Immature natural killer cell (primary cell): ENCODE measurements around the gene BANF2. TPM values are rescaled to one million over a fixed set of nuclear protein-coding genes. Genes with fewer than 3 reads are reported as not detected.
"Not testable (repeated sequence)": the region's sequence is repeated elsewhere in the genome, so short reads cannot be mapped to it uniquely, and the experiment has no call there.

Experiments
- DNase-seq, 3 donors: peaks; one replicate each; pipeline ENCODE4 v3.0.0; 2022; ENCODE audit warnings: mixed read lengths in 1 of 3
- H3K27ac Mint-ChIP-seq, 6 donors: one replicate each; pipeline ENCODE4 v1.8.0; 2020; ENCODE audit warnings: mixed read lengths in 6 of 6, mild to moderate bottlenecking in 5 of 6, inconsistent platforms in 4 of 6, moderate library complexity in 3 of 6
- H3K27me3 Mint-ChIP-seq, 3 donors: one replicate each; pipeline ENCODE4 v1.8.0; 2020 to 2021; ENCODE audit warnings: low read depth in 3 of 3, mild to moderate bottlenecking in 3 of 3, mixed read lengths in 3 of 3, moderate library complexity in 3 of 3, inconsistent platforms in 1 of 3
- H3K36me3 Mint-ChIP-seq, 3 donors: one replicate each; pipeline ENCODE4 v1.8.0; 2020; ENCODE audit warnings: mixed read lengths in 3 of 3, inconsistent platforms in 2 of 3, mild to moderate bottlenecking in 2 of 3
- H3K4me1 Mint-ChIP-seq, 2 donors: one replicate each; pipeline ENCODE4 v1.8.0; 2020; ENCODE audit warnings: inconsistent platforms in 2 of 2, mild to moderate bottlenecking in 2 of 2, mixed read lengths in 2 of 2, moderate library complexity in 1 of 2
- H3K4me3 Mint-ChIP-seq, 5 donors: one replicate each; pipeline ENCODE4 v1.8.0; 2020; ENCODE audit warnings: mild to moderate bottlenecking in 5 of 5, mixed read lengths in 5 of 5, inconsistent platforms in 3 of 5, moderate library complexity in 3 of 5
- H3K9me3 Mint-ChIP-seq, 6 donors: one replicate each; pipeline ENCODE4 v1.8.0; 2020; ENCODE audit warnings: mild to moderate bottlenecking in 6 of 6, mixed read lengths in 6 of 6, inconsistent platforms in 4 of 6, moderate library complexity in 3 of 6
- polyA plus RNA-seq, 3 donors: library from polyadenylated mRNA; unstranded; fragments of 300-500 nt; fragmentation: Illumina TruSeq; gene quantifications; one replicate each; pipeline ENCODE4 v1.2.3, GENCODE V29; 2021

The BANF2 gene
- polyA plus RNA-seq, 3 donors from 2014 or later, result not detected

GRCh38 chr20:17765584-17765983 is 65.8 kb downstream of the BANF2 start:
- H3K4me1 Mint-ChIP-seq, result no peaks in the 10 kb centered on the region
- no peak overlapping the region for H3K4me3 Mint-ChIP-seq
- H3K27me3 Mint-ChIP-seq, result peaks cover 0 to 2% (median 2%) of the 10 kb centered on the region in 3 donors
- H3K36me3 Mint-ChIP-seq, result no peaks in the 10 kb centered on the region
- H3K27ac Mint-ChIP-seq, result no peak overlapping the region
- no peak for DNase-seq
- no peaks in the 10 kb centered on the region for H3K9me3 Mint-ChIP-seq

GRCh38 chr20:17766226-17766625 is 66.5 kb downstream of the BANF2 start:
- no peaks in the 10 kb centered on the region for H3K9me3 Mint-ChIP-seq
- peaks cover 0 to 2% (median 2%) of the 10 kb centered on the region in 3 donors for H3K27me3 Mint-ChIP-seq
- H3K36me3 Mint-ChIP-seq, result no peaks in the 10 kb centered on the region
- no peaks in the 10 kb centered on the region for H3K4me1 Mint-ChIP-seq
- no peak overlapping the region for H3K27ac Mint-ChIP-seq
- no peak for DNase-seq
- H3K4me3 Mint-ChIP-seq, result no peak overlapping the region

- Mint-ChIP-seq H3K9me3 (no peaks in the 10 kb centered on the region), H3K36me3 (no peaks in the 10 kb centered on the region), H3K4me3 (no peak overlapping the region), H3K4me1 (no peaks in the 10 kb centered on the region), H3K27me3 (peaks cover 0 to 5% (median 2%) of the 10 kb centered on the region in 3 donors), H3K27ac (no peak overlapping the region)
- DNase-seq, result no peak
These were observed 67.9 kb downstream of the BANF2 start for GRCh38 chr20:17767624-17768023.

GRCh38 chr20:17768271-17768670 is 68.5 kb downstream of the BANF2 start:
- H3K36me3 Mint-ChIP-seq, result no peaks in the 10 kb centered on the region
- no peaks in the 10 kb centered on the region for H3K9me3 Mint-ChIP-seq
- no peak for DNase-seq
- H3K4me1 Mint-ChIP-seq, result no peaks in the 10 kb centered on the region
- peaks cover 0 to 5% (median 2%) of the 10 kb centered on the region in 3 donors for H3K27me3 Mint-ChIP-seq
- no peak overlapping the region for H3K27ac Mint-ChIP-seq
- no peak overlapping the region for H3K4me3 Mint-ChIP-seq

GRCh38 chr20:17769716-17770115 is 70.0 kb downstream of the BANF2 start:
- H3K27ac Mint-ChIP-seq, H3K4me3 Mint-ChIP-seq, H3K9me3 Mint-ChIP-seq, DNase-seq, H3K4me1 Mint-ChIP-seq, H3K27me3 Mint-ChIP-seq, H3K36me3 Mint-ChIP-seq: not testable (repeated sequence)

GRCh38 chr20:17771206-17772004 is 71.6 kb downstream of the BANF2 start:
- no peak overlapping the region for H3K4me3 Mint-ChIP-seq
- H3K27me3 Mint-ChIP-seq, result peaks cover 0 to 8% (median 1%) of the 10 kb centered on the region in 3 donors
- H3K4me1 Mint-ChIP-seq, result no peaks in the 10 kb centered on the region
- H3K36me3 Mint-ChIP-seq, result no peaks in the 10 kb centered on the region
- peaks cover 0 to 3% (median 0%) of the 10 kb centered on the region in 6 donors for H3K9me3 Mint-ChIP-seq
- DNase-seq, result no peak
- no peak overlapping the region for H3K27ac Mint-ChIP-seq

GRCh38 chr20:17772005-17772343 is 72.2 kb downstream of the BANF2 start:
- H3K27ac Mint-ChIP-seq, result no peak overlapping the region
- no peaks in the 10 kb centered on the region for H3K36me3 Mint-ChIP-seq
- H3K9me3 Mint-ChIP-seq, result peaks cover 0 to 3% (median 0%) of the 10 kb centered on the region in 6 donors
- H3K4me1 Mint-ChIP-seq, result no peaks in the 10 kb centered on the region
- peaks cover 0 to 8% (median 1%) of the 10 kb centered on the region in 3 donors for H3K27me3 Mint-ChIP-seq
- H3K4me3 Mint-ChIP-seq, result no peak overlapping the region
- DNase-seq, result no peak

GRCh38 chr20:17773619-17774018 is 73.9 kb downstream of the BANF2 start:
- Mint-ChIP-seq H3K4me3 (no peak overlapping the region), H3K4me1 (no peaks in the 10 kb centered on the region), H3K27me3 (peaks cover 0 to 8% (median 3%) of the 10 kb centered on the region in 3 donors), H3K27ac (no peak overlapping the region), H3K9me3 (peaks cover 0 to 3% (median 0%) of the 10 kb centered on the region in 6 donors), H3K36me3 (no peaks in the 10 kb centered on the region)
- no peak for DNase-seq

GRCh38 chr20:17775600-17775999 is 75.8 kb downstream of the BANF2 start:
- Mint-ChIP-seq H3K9me3 (peaks cover 0 to 3% (median 0%) of the 10 kb centered on the region in 6 donors), H3K4me1 (no peaks in the 10 kb centered on the region), H3K27me3 (peaks cover 0 to 8% (median 3%) of the 10 kb centered on the region in 3 donors), H3K4me3 (no peak overlapping the region), H3K27ac (no peak overlapping the region), H3K36me3 (no peaks in the 10 kb centered on the region)
- no peak for DNase-seq

- DNase-seq, result no peak
- Mint-ChIP-seq H3K9me3 (peaks cover 0 to 3% (median 0%) of the 10 kb centered on the region in 6 donors), H3K36me3 (no peaks in the 10 kb centered on the region), H3K27me3 (peaks cover 0 to 5% (median 3%) of the 10 kb centered on the region in 3 donors), H3K27ac (no peak overlapping the region), H3K4me3 (no peak overlapping the region), H3K4me1 (no peaks in the 10 kb centered on the region)
These were observed 76.8 kb downstream of the BANF2 start for GRCh38 chr20:17776551-17776950.

GRCh38 chr20:17779011-17779410 is 79.2 kb downstream of the BANF2 start:
- not testable (repeated sequence) for DNase-seq, H3K27me3 Mint-ChIP-seq, H3K4me3 Mint-ChIP-seq, H3K36me3 Mint-ChIP-seq, H3K4me1 Mint-ChIP-seq, H3K27ac Mint-ChIP-seq, H3K9me3 Mint-ChIP-seq

GRCh38 chr20:17782768-17783167 is 83.0 kb downstream of the BANF2 start:
- Mint-ChIP-seq H3K9me3 (no peaks in the 10 kb centered on the region), H3K36me3 (no peaks in the 10 kb centered on the region), H3K27ac (no peak overlapping the region), H3K27me3 (peaks cover 1 to 4% (median 2%) of the 10 kb centered on the region in 3 donors), H3K4me1 (no peaks in the 10 kb centered on the region), H3K4me3 (no peak overlapping the region)
- DNase-seq, result no peak

- Mint-ChIP-seq H3K4me3 (no peak overlapping the region), H3K9me3 (no peaks in the 10 kb centered on the region), H3K4me1 (no peaks in the 10 kb centered on the region), H3K36me3 (no peaks in the 10 kb centered on the region), H3K27me3 (peaks cover 0 to 4% (median 2%) of the 10 kb centered on the region in 3 donors), H3K27ac (no peak overlapping the region)
- DNase-seq, result no peak
These were observed 83.9 kb downstream of the BANF2 start for GRCh38 chr20:17783671-17784070.

GRCh38 chr20:17785007-17785406 is 85.2 kb downstream of the BANF2 start:
- Mint-ChIP-seq H3K4me1 (no peaks in the 10 kb centered on the region), H3K27ac (no peak overlapping the region), H3K4me3 (no peak overlapping the region), H3K36me3 (no peaks in the 10 kb centered on the region), H3K9me3 (no peaks in the 10 kb centered on the region), H3K27me3 (peaks cover 0 to 4% (median 2%) of the 10 kb centered on the region in 3 donors)
- no peak for DNase-seq
